Choroid plexus epithelial cell (primary cell): Measurements from ENCODE around the gene ITPR1.
A peak's percentile ranks its signal among the peaks of the same experiment; 100 is the strongest.

Experiments
- DNase-seq: peaks from one replicate; pipeline ENCODE4 v3.0.0-alpha.2; 2010; ENCODE audit warnings: low read depth
- H3K4me3 ChIP-seq: 2 replicates; pipeline ENCODE4 v1.5.1; 2011; ENCODE audit warnings: low read depth, mild to moderate bottlenecking, control low read depth, low read length, moderate library complexity
- TF ChIP-seq, protein P1 (sequence below): conservative IDR thresholded peaks from 2 replicates; pipeline ENCODE4 v1.5.1; 2011; ENCODE audit warnings: low read depth, mild to moderate bottlenecking, control low read depth, inconsistent platforms, low read length, moderate library complexity

ITPR1 gene

DNA sequence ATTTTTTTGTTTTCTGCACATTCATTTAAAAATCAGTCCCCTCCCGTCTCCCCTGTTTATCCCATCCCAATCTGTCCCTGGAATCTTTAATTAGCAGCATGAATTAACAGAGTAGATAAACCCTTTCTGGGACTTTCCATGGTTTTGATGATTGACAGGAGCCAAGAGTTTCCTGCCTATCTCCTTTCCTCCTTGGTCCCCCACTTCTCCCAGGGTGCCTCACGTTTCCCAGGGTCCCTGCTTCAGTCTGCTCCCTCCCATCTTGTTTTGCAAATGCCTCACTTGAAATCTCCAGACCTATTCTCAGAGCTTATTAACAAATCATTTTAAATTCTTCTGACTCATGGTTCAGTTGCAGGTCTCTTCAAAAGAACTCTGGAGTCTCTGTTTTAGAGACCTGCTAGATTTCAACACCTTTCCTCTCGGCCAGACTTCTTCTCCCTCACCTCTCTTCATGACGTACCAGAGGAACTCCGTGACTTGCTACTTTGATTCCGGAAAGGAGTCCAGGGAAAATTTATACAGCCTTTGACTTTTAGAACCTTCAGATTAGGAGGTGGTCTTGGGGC, 238.5 kb downstream of the ITPR1 start:
- no peak overlapping the region for H3K4me3 ChIP-seq
- no peak for DNase-seq
- TF ChIP-seq, protein P1, sequence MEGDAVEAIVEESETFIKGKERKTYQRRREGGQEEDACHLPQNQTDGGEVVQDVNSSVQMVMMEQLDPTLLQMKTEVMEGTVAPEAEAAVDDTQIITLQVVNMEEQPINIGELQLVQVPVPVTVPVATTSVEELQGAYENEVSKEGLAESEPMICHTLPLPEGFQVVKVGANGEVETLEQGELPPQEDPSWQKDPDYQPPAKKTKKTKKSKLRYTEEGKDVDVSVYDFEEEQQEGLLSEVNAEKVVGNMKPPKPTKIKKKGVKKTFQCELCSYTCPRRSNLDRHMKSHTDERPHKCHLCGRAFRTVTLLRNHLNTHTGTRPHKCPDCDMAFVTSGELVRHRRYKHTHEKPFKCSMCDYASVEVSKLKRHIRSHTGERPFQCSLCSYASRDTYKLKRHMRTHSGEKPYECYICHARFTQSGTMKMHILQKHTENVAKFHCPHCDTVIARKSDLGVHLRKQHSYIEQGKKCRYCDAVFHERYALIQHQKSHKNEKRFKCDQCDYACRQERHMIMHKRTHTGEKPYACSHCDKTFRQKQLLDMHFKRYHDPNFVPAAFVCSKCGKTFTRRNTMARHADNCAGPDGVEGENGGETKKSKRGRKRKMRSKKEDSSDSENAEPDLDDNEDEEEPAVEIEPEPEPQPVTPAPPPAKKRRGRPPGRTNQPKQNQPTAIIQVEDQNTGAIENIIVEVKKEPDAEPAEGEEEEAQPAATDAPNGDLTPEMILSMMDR: no peak

DNA sequence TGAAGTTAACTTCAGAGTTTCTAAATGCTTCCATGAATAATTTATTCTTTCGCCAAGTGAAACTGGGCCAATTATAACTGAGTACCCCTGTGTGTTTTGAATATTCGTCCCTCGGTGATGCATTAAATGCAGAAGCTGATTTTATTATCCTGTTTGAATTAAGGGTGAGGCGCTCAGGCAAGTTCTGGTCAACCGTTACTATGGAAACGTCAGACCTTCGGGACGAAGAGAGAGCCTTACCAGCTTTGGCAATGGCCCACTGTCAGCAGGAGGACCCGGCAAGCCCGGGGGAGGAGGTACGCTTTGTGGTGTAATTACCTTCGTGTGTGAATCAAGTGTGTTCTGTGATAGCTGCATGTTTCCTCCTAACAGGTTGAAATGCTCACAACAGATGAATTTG, 239.8 kb downstream of the ITPR1 start:
- H3K4me3 ChIP-seq: no peak overlapping the region
- no peak for DNase-seq
- TF ChIP-seq, protein P1: no peak

DNA sequence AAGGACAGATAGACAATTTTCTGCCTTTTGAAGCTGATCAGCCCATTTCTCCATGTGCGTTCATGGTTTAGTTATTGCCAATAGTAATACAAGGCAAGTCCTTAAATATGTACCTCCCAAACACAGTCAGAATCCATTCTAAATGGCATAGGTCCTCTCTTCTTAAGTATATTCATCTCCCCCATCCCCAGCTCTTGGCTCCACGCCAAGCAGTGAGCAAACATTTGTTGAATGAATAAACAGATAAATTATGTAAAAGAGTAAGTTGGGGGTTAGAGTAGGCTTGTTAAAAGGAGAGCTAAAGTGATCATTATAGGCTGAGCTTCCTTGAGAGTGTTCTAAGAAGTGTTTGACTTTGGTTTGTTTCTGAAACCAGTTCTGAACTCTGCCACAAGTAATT, 241.3 kb downstream of the ITPR1 start:
- DNase-seq: no peak
- H3K4me3 ChIP-seq: no peak overlapping the region
- TF ChIP-seq, protein P1: no peak

DNA sequence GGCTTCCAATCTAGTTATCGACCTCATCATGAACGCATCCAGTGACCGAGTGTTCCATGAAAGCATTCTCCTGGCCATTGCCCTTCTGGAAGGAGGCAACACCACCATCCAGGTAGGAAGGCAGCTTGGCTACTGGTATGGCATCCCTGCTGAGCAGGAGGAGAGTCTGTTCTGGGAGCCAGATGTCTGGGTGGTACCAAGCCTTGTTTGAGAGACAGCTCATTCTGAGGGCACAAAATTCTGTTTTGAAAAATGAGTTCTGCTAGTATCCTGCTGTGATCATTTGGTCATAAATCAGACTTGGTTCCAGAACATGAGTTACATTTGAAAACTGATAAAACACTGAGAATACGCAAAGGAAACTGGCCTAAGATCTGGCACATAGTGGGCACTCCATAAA, 242.1 kb downstream of the ITPR1 start:
- no peak for DNase-seq
- no peak overlapping the region for H3K4me3 ChIP-seq
- TF ChIP-seq, protein P1: no peak

DNA sequence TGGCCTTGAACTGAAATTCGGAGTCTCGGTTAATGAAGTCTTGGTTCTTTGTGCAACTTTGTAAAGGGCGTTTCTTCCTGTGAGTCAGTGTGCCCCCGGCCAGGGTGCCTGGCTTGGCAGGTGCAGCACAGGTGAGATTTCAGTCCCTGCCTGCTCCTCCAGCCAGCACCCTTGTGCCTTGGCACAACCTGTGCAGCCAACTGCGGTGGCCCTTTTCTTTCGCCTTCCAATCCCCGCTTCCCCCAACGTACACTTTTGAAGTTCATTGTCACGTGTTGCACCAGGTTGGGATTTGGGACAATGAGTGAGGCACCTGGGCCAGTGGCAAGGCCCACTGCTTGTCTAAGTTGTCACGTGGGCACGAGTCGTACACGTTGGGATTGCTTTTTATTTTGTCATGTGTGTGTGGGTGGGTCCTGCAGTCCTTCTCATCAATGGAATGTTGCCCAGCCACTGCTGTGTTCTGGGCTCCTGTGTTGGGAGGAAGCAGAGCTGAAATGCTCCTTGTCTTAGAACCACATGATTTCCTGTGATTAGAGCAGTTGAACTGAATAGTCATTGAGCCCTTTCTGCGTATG, 243.2 kb downstream of the ITPR1 start:
- no peak overlapping the region for H3K4me3 ChIP-seq
- TF ChIP-seq, protein P1: no peak
- DNase-seq: peak; percentile 57

DNA sequence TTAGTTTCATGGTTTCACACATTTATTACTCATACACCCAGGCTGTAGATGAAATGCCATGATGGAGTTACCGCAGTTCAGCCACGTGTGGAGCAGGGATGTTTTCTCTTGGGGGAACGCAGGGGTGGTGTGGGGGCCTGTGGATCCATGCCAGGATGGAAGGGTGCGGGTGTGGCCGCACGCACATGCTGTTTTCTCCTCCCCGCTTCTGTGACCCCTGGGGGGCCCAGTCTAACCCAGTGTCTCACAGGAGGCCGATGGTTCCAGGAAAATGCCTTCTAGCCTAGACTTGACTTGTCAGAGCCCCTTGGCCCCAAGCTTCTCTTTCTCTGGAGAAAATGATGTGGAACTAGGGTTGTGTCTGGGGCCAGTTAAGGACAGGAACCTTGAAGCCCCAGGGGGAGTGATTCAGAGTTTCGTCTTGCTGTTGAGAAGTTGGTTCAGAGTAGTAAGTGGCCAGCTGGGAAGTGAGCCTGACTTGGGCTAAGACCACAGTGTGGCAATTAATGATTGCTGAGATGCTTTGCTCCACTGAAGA, 245.7 kb downstream of the ITPR1 start:
- TF ChIP-seq, protein P1: no peak
- DNase-seq: no peak
- H3K4me3 ChIP-seq: no peak overlapping the region
